ENCODE data around the gene ENO2.
"Not testable (repeated sequence)": the region's sequence is repeated elsewhere in the genome, so short reads cannot be mapped to it uniquely, and the experiment has no call there.

The ENO2 gene

DNA sequence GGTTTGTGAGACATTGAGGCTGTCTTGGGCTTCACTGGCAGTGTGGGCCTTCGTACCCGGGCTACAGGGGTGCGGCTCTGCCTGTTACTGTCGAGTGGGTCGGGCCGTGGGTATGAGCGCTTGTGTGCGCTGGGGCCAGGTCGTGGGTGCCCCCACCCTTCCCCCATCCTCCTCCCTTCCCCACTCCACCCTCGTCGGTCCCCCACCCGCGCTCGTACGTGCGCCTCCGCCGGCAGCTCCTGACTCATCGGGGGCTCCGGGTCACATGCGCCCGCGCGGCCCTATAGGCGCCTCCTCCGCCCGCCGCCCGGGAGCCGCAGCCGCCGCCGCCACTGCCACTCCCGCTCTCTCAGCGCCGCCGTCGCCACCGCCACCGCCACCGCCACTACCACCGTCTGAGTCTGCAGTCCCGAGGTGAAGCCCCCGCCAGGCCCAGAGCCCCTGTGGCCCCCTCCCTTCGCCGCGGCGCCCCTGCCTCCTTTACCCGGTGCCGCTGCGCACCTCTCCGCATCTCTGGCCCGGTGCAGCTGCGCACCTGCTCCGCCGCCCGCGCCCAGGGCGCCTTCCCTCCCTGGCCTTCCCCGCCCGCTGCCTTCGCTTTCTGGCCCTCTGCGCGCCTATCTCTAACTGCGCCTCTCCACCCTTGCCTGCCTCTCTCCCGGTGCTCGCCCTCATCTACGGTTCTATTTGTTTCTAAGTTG lies at the start of gene ENO2:
Gene ENO2, plus strand, starts transcription at position 335 of the 701 bp plus-strand sequence. CDS start 1,253 bp downstream, outside the sequence.
- DNase-seq, result peak; percentile 80 to 88

GRCh38 chr12:6865307-6865706 lies 49.1 kb upstream of the ENO2 start:
- not testable (repeated sequence) for DNase-seq

DNA sequence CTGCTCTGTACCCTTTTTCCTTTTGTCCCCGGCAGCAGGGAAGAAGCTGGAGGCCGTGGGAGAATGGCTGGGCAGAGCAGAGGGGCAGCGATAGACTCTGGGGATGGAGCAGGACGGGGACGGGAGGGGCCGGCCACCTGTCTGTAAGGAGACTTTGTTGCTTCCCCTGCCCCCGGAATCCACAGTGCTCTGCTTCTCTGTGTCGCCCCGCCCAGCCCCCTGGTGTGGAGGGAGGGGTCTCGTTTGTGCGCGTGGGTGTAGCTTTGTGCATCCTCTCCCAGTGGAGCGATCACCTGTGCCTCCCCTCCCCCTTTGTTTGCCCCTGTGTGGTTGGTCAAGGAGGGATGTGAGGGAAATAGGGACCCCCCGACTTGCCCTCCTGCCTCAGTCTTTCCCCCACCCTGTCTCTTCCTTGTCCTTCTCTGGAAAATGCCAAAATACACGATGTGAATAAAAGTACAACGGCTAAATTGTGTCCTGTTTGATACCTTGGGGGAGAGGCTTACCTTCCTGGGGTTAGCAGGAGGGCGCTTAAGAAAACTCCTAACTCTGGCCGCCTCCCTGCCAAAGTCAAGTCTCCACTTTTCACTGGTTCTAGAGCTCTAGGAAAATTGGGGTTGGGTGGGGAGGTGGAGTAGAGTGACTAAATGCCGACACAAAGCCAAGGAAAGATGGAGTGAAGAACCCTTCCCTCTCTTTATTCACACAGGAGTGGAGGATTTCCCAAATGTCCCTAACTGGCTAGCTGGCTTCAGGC lies 48.0 kb upstream of the ENO2 start:
- no peak for DNase-seq

DNA sequence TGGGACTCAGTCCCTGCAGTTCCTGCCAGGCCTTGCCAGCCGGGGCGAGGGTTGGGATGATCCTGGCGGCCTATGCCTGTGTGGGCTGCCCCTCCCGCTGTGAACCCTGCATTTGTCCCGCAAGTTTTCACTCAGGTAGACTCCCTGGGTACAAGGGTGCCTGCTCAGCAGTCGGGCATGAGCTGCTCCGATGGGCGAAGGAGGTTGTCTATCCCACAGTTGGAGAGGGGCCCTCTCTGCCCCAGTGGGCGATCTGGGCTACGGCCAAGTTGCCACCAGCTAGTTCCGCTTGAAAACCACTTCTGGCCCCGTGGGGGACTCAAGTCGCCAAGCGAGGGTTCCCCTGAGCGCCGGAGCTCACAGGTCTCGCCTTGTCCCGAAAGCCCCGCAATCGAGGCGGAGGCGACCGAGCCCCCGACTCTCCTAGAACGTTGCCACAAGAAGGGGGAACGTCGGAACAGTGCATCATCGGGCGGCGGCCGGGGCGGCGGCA lies 47.4 kb upstream of the ENO2 start:
- no peak for DNase-seq

GRCh38 chr12:6867413-6868210 lies 46.8 kb upstream of the ENO2 start, which contains the start of gene TPI1:
TSS of gene TPI1 (plus strand) at chr12:6867531. CDS start at chr12:6867567, 36 bp downstream.
- DNase-seq, result peak; percentile 82 to 89

DNA sequence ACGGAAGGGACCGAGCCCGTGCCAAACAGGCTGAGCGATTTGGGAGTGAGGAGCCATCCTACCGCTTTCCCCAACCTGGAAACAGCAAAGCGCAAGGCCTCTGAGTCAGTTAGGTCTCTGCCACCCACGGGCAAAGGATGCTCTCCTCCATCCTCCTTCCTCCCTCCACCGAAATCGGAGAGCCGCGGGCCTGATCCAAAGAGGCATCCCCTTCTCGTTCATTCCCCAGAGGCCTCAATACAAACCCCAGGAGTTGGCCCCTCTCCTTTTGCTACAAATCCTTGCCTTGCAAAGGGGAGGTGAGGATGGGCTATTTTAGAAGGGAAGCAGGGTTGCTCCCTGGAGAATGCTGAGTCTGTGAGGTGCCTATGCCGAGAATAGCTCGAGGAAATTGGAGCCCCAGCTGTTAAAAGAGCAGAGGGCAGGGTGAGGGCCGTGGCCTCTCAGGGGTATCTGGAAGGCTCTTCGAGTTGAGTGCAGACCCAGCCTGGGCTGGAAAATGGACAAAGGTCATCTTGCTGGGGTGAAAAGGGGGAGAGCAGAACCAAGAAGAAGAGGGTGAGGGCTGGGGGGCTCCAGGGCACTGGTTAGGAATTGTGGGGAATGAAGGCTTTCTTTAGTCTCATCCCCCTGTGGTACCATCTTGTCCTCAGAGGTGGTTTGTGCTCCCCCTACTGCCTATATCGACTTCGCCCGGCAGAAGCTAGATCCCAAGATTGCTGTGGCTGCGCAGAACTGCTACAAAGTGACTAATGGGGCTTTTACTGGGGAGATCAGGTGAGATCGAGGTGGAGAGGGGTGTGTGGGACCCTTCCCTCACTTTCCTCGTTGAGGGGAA lies 46.0 kb upstream of the ENO2 start:
- no peak for DNase-seq

GRCh38 chr12:6869049-6870021 lies 45.0 kb upstream of the ENO2 start:
- DNase-seq, result peak; percentile 81 to 90

DNA sequence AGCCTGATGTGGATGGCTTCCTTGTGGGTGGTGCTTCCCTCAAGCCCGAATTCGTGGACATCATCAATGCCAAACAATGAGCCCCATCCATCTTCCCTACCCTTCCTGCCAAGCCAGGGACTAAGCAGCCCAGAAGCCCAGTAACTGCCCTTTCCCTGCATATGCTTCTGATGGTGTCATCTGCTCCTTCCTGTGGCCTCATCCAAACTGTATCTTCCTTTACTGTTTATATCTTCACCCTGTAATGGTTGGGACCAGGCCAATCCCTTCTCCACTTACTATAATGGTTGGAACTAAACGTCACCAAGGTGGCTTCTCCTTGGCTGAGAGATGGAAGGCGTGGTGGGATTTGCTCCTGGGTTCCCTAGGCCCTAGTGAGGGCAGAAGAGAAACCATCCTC lies 44.1 kb upstream of the ENO2 start:
- DNase-seq, result not testable (repeated sequence)

DNA sequence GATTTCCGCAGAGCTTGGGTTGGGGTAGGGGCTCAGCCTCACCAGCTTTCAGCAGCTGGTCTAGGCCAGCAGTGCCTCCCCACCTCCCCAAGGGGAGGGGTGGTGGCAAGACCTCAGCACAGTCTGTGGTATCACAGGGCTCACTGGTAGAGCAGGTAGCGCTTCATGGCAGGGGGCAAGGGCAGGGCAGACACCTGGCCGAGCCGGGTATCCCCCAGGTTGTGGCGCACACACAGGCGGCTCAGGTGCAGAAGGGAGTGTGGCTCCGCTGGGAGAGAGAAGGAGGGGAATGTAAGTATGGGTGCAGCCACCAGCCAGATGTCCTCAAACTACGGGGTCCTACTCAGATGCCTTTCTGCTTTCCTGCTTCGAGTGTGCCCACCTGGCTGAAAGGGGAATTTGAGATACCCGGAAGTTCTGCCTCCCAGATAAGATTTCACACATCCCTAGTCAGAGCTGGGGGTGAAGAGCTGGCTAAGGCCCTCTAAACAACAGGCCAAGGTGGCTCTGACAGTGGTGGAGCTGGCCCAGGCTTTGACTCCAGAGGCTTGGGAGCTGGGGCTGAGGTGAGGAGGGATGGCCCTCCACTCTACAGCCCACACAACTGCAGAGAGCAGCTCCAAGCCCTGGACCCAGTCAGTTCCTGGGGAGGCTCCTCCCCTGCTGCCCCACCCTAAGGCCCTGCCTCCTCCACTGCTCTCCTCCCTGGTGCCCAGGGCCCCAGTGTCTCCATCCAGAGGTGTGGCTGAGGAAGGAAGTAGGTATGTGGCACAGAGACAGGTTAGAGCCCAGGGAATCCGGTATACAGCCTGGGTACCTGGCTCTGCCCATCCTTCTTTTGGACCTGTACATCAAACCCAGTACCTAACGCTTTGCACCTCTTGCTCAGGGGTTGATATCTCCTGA lies 43.1 kb upstream of the ENO2 start:
- DNase-seq, result peak in 1 of 2 donors; percentile 46

GRCh38 chr12:6872073-6873048 lies 42.0 kb upstream of the ENO2 start:
- peak; percentile 84 to 88 for DNase-seq

GRCh38 chr12:6873094-6874014 lies 41.0 kb upstream of the ENO2 start, which contains the start of gene SPSB2:
TSS of gene SPSB2 (minus strand) at chr12:6873303. CDS start at chr12:6872901, 402 bp downstream.
- peak; percentile 98 for DNase-seq

- DNase-seq, result not testable (repeated sequence)
Measured at GRCh38 chr12:6874015-6874368, 40.4 kb upstream of the ENO2 start.

DNA sequence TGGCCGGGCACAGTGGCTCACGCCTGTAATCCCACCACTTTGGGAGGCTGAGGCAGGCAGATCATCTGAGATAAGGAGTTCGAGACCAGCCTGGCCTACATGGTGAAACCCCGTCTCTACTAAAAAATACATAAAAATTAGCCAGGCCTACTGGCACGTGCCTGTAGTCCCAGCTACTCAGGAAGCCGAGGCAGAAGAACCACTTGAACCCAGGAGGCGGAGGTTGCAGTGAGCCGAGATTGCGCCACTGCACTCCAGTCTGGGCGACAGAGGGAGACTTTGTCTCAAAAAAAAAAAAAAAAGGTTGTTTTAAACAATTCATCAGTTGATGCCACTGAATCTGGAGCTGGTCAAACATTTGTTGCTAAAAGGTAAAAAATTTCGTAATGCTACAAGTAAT lies 34.6 kb upstream of the ENO2 start:
- DNase-seq, result not testable (repeated sequence)

- no peak for DNase-seq
Measured at GRCh38 chr12:6883252-6883651, 31.1 kb upstream of the ENO2 start.

DNA sequence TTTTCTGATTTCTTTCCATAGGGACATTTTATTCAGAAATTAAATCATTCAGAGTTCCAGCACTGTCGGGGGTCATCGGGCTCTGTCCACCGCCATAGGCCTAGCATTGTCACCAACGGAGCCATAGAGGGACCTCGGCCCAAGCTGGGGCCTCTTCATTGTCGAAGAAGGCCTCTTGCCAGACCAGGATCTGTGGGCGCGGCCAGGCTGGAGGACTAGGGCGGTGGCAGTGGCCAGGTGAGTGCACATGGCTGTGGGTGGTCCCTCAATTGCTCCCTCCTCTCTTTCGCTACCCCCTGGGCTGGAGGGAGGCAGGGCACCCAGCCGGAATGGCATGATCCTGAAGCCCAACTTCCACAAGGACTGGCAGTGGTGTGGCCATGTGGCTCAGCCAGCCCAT lies 30.7 kb upstream of the ENO2 start:
- no peak for DNase-seq

DNA sequence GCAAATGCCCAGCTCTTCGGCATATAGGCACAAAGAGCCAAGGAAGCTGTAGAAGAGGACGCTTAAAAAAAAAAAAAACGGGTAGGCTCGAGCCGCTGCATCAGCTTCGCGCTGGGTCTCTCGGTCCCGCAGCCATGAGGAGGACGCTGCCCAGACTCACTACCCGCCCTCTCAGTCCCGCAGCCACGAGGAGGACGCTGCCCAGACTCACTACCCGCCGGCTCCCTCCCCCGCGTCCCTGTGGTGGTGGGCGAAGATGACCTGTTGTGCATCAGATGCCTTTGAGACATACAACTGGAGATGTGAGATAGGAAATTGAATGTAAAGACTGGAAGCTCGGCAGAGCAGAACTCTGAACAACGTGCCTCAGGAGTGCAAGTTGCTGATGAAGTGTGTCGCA lies 29.8 kb upstream of the ENO2 start:
- DNase-seq, result no peak

All from CD4-positive, alpha-beta T cell treated with Interferon alpha-2 for 1 hour (primary cell).